ENCODE results near the gene OBSL1. TPM values are rescaled to one million over a fixed set of nuclear protein-coding genes. Genes with fewer than 3 reads are reported as not detected.

The OBSL1 gene
- total RNA-seq, 4 donors from 2014 or later = 33.2 to 75.7 (median 43.7) TPM

DNA sequence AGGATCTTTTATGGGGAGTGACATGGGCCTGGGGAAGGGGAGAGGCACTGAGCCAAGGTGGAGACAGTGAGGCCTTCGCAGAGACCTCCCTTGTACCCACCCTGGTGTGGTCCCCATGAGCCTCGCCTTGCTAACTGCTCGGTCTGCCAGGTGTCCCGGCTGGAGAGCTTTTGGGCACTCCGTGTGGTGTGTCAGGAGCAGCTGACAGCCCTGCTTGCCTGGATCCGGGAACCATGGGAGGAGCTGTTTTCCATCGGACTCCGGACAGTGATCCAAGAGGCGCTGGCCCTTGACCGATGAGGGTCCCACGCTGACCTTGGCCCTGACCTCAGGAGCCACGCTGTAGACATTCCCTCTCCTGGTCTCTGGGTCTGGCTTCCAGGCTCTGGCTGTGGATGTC, 44.6 kb upstream of the OBSL1 start:
- TF ChIP-seq EP300 (IDR thresholded peaks at IDR 0.05) = no peak
- TF ChIP-seq, protein P1, sequence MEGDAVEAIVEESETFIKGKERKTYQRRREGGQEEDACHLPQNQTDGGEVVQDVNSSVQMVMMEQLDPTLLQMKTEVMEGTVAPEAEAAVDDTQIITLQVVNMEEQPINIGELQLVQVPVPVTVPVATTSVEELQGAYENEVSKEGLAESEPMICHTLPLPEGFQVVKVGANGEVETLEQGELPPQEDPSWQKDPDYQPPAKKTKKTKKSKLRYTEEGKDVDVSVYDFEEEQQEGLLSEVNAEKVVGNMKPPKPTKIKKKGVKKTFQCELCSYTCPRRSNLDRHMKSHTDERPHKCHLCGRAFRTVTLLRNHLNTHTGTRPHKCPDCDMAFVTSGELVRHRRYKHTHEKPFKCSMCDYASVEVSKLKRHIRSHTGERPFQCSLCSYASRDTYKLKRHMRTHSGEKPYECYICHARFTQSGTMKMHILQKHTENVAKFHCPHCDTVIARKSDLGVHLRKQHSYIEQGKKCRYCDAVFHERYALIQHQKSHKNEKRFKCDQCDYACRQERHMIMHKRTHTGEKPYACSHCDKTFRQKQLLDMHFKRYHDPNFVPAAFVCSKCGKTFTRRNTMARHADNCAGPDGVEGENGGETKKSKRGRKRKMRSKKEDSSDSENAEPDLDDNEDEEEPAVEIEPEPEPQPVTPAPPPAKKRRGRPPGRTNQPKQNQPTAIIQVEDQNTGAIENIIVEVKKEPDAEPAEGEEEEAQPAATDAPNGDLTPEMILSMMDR (IDR thresholded peaks at IDR 0.05) = no peak
- TF ChIP-seq POLR2AphosphoS5 (IDR thresholded peaks at IDR 0.05) = no peak
- no peak for TF ChIP-seq POLR2A (IDR thresholded peaks at IDR 0.05)
- H3K27me3 ChIP-seq = no peaks in the 10 kb centered on the region
- WGBS = 92% methylated on average over 9 of the region's 12 CpGs
- no peaks in the 10 kb centered on the region for H3K9me3 ChIP-seq
- no peak for DNase-seq (ENCODE audit: low spot score in 2 of 2)
- H3K4me3 ChIP-seq = no peak overlapping the region
- no peaks in the 10 kb centered on the region for H3K4me1 ChIP-seq
- H3K36me3 ChIP-seq = peaks cover 38% of the 10 kb centered on the region
- no peak overlapping the region for H3K27ac ChIP-seq

DNA sequence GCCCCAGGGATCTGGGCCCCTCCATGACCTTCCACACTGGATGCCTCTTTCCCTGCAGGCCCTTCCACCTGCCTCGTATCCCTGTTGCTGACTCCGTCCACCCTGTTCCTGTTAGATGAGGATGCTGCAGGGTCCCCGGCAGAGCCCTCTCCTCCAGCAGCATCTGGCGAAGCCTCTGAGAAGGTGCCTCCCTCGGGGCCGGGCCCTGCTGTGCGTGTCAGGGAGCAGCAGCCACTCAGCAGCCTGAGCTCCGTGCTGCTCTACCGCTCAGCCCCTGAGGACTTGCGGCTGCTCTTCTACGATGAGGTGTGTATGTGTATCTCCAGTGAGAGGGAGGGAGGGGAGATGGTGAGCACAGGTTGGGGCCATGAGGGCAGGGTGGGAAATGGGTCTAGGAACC, 43.7 kb upstream of the OBSL1 start:
- Histone ChIP-seq H3K9me3 (no peaks in the 10 kb centered on the region), H3K27me3 (no peaks in the 10 kb centered on the region), H3K4me3 (no peak overlapping the region), H3K36me3 (peaks cover 40% of the 10 kb centered on the region), H3K27ac (no peak overlapping the region), H3K4me1 (no peaks in the 10 kb centered on the region)
- WGBS = 93% methylated on average over 11 of the region's 11 CpGs
- no peak for DNase-seq (ENCODE audit: low spot score in 2 of 2)
- TF ChIP-seq POLR2A (IDR thresholded peaks at IDR 0.05) (no peak), EP300 (IDR thresholded peaks at IDR 0.05) (no peak), POLR2AphosphoS5 (IDR thresholded peaks at IDR 0.05) (no peak)
- TF ChIP-seq, protein P1 (IDR thresholded peaks at IDR 0.05) = no peak

DNA sequence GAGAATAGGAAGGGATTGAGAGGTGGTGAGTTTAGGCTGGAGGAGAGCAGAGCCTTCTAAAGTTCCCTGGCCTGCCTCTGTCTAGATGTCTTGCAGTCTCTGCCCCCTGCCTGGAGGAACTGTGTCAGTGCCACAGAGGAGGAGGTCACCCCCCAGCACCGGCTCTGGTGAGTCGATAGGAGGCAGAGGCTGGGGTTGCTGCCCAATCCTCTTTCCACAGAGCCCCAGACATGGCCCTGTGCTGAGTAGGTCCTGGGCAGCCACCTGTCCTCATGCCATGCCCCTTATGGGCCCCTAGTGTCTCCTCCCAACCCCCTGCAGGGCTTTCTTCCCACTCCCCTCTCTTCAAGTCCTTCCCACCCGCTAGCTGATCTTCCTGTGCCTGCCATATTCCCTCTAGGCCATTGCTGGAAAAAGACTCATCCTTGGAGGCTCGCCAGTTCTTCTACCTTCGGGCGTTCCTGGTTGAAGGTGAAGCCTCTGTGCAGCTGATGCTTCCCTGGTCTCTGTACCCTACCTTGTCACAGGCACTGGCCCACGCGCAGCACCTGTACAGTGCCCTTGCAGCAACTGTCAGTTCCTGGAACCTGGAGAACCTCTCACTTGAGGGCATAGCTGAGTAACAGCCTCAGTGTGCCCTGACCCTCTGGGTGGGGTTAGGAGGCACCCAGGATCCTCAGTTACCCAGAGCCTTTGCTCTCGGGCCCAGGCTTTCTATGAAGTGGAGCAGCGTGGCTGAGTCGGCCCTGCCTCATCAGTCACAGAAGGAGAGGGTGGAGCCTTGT, 42.9 kb upstream of the OBSL1 start:
- peaks cover 46% of the 10 kb centered on the region for H3K36me3 ChIP-seq

DNA sequence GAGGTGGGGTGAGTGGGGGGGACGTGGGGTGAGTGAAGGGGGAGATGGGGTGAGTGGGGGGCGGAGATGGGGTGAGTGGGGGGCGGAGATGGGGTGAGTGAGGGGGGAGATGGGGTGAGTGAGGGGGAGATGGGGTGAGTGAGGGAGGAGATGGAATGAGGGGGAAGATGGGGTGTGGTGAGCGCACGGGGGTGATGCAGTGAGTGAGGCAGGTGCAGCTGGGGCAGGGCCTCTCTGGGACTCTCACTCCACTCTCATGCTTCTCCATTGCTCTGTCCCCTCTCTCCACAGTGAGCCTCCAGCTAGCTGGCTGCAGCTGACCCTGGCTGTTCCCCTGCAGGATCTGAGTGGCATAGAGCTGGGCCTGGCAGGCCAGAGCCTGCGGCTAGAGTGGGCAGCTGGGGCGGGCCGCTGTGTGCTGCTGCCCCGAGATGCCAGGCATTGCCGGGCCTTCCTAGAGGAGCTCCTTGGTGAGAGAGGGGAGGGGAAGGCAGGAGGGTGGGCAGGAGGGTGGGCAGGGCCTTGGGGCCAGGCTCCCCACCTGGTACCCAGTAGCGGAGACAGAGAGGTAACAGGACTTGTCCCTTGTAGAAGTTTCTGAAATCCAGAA, 42.2 kb upstream of the OBSL1 start:
- no peak for DNase-seq (ENCODE audit: low spot score in 2 of 2)
- peaks cover 53% of the 10 kb centered on the region for H3K36me3 ChIP-seq
- H3K27me3 ChIP-seq = no peaks in the 10 kb centered on the region
- no peaks in the 10 kb centered on the region for H3K4me1 ChIP-seq
- WGBS = 96% methylated on average over 10 of the region's 11 CpGs
- TF ChIP-seq POLR2AphosphoS5 (IDR thresholded peaks at IDR 0.05) (no peak), POLR2A (IDR thresholded peaks at IDR 0.05) (no peak), EP300 (IDR thresholded peaks at IDR 0.05) (no peak)
- TF ChIP-seq, protein P1 (IDR thresholded peaks at IDR 0.05) = no peak
- no peak overlapping the region for H3K4me3 ChIP-seq
- H3K9me3 ChIP-seq = no peaks in the 10 kb centered on the region
- no peak overlapping the region for H3K27ac ChIP-seq

More for the DNA sequence above, 42.9 kb upstream of the OBSL1 start:
- Histone ChIP-seq H3K4me1 (no peaks in the 10 kb centered on the region), H3K4me3 (no peak overlapping the region), H3K27ac (no peak overlapping the region), H3K9me3 (no peaks in the 10 kb centered on the region), H3K27me3 (no peaks in the 10 kb centered on the region)
- no peak for TF ChIP-seq POLR2AphosphoS5 (IDR thresholded peaks at IDR 0.05)
- TF ChIP-seq EP300 (IDR thresholded peaks at IDR 0.05) = no peak
- TF ChIP-seq POLR2A (IDR thresholded peaks at IDR 0.05) = no peak
- TF ChIP-seq, protein P1 (IDR thresholded peaks at IDR 0.05) = no peak
- no peak for DNase-seq (ENCODE audit: low spot score in 2 of 2)
- 76% methylated on average over 8 of the region's 11 CpGs for WGBS

DNA sequence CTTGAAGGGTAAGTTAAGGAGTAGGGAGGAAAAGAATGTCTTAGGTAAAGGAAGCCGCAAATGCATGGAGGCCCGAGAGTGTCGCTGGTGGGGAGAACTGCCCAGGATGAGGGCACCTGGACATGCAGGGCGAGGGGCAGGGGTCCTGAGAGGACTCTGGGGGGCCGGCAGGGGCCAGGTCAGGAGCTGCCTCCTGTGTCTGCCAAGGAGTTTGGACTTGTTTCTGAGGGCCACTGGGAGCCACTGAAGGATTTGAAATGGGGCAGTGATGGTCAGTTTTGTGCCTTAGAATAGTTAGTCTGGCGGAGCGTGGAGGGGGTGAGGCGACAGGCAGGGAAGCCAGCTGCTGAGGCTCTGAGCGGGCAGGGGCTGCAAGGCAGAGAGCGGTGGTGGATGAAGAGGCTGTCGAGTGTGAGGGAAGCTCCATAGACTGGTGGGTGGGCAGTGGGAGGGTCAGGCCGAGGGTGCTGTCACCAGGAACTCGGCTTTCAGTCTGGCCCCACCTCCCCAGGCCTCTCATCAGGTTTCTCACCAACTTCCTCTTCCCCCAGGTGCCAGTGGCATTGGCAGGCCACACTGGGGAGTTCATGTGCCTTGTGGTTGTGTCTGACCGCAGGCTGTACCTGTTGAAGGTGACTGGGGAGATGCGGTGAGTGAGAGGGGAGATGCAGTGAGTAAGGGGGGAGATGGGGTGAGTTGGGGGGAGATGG, 41.4 kb upstream of the OBSL1 start:
- H3K27ac ChIP-seq = no peak overlapping the region
- H3K4me1 ChIP-seq = no peaks in the 10 kb centered on the region
- H3K36me3 ChIP-seq = peaks cover 62% of the 10 kb centered on the region
- DNase-seq (ENCODE audit: low spot score in 2 of 2) = no peak
- H3K9me3 ChIP-seq = no peaks in the 10 kb centered on the region
- H3K27me3 ChIP-seq = no peaks in the 10 kb centered on the region
- H3K4me3 ChIP-seq = no peak overlapping the region
- 96% methylated on average over 13 of the region's 15 CpGs for WGBS
- TF ChIP-seq EP300 (IDR thresholded peaks at IDR 0.05) (no peak), POLR2A (IDR thresholded peaks at IDR 0.05) (no peak), POLR2AphosphoS5 (IDR thresholded peaks at IDR 0.05) (no peak)
- TF ChIP-seq, protein P1 (IDR thresholded peaks at IDR 0.05) = no peak

All from suprapubic skin (tissue), 4 donors.